Right lung (tissue), 5 donors: ENCODE data around the gene CILP2. TPM values are rescaled to one million over a fixed set of nuclear protein-coding genes. Genes with fewer than 3 reads are reported as not detected.

ENCODE experiments used
- DNase-seq, 2 donors: peaks; one replicate each; pipeline ENCODE4 v3.0.0-alpha.2; 2013
- polyA plus RNA-seq, 5 donors: library from polyadenylated mRNA; unstranded; fragments of 120-200 nt; gene quantifications; one replicate each; pipeline versions ENCODE4 v1.2.1 to v1.2.3, GENCODE V29; 2013; ENCODE audit warnings: inconsistent platforms in 1 of 5, low replicate concordance in 1 of 5; ENCODE audit not compliant: insufficient read length in 5 of 5, insufficient read depth in 1 of 5

CILP2 gene
- polyA plus RNA-seq, 5 donors, result 0.16 to 1.0 (median 0.35) TPM

DNA sequence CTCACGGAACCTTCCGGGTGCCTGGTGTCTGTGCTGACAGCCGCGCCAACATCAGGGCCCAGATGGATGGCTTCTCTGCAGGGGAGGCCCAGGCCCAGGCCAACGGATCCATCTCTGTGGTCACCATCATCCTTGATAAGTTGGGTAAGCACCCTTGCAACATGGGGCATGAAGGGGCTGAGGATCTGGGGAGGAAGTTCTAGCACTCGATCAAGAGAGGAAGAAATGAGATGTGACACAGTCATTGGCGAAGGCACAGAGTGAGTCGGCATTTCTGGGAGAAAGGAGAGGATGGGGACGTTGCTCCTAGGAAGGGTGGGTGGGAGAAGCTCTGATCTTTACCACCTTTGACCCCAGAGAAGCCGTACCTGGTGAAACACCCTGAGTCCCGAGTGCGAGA is 4.4 kb downstream of the CILP2 start:
- DNase-seq, result no peak

DNA sequence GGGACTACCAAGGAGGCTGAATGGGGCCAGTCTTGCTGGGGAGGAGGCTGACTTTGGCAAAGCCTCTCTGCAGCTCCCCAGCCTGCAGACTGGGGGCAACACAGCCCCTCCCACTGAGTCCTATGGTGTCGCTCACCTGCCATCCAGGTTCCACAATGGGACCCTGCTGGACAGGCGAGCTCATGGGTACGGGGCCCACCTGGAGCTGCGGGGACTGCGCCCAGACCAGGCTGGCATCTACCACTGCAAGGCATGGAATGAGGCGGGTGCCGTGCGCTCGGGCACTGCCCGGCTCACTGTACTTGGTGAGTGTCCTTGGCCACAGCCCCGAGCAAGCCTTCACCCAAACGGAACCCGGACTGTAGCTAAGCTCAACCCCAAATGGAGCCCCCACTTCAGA is 5.0 kb downstream of the CILP2 start:
- no peak for DNase-seq

DNA sequence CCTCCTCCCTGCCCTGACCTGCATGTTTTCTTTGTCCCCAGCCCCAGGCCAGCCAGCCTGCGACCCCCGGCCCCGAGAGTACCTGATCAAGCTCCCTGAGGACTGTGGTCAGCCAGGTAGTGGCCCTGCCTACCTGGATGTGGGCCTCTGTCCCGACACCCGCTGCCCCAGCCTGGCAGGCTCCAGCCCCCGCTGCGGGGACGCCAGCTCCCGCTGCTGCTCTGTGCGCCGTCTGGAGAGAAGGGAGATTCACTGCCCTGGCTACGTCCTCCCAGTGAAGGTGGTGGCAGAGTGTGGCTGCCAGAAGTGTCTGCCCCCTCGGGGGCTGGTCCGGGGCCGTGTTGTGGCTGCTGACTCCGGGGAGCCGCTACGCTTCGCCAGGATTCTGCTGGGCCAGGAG is 5.6 kb downstream of the CILP2 start:
- no peak for DNase-seq

DNA sequence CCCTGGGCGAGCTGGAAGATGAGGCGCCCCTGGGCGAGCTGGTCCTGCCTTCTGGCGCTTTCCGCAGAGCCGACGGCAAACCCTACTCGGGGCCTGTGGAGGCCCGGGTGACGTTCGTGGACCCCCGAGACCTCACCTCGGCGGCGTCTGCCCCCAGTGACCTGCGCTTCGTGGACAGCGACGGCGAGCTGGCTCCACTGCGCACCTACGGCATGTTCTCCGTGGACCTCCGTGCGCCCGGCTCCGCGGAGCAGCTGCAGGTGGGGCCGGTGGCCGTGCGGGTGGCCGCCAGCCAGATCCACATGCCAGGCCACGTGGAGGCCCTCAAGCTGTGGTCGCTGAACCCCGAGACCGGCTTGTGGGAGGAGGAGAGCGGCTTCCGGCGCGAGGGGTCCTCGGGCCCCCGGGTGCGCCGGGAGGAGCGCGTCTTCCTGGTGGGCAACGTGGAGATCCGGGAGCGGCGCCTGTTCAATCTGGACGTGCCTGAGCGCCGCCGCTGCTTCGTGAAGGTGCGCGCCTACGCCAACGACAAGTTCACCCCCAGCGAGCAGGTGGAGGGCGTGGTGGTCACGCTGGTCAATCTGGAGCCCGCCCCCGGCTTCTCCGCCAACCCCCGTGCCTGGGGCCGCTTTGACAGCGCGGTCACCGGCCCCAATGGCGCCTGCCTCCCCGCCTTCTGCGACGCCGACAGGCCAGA is 6.3 kb downstream of the CILP2 start:
- DNase-seq, result no peak

DNA sequence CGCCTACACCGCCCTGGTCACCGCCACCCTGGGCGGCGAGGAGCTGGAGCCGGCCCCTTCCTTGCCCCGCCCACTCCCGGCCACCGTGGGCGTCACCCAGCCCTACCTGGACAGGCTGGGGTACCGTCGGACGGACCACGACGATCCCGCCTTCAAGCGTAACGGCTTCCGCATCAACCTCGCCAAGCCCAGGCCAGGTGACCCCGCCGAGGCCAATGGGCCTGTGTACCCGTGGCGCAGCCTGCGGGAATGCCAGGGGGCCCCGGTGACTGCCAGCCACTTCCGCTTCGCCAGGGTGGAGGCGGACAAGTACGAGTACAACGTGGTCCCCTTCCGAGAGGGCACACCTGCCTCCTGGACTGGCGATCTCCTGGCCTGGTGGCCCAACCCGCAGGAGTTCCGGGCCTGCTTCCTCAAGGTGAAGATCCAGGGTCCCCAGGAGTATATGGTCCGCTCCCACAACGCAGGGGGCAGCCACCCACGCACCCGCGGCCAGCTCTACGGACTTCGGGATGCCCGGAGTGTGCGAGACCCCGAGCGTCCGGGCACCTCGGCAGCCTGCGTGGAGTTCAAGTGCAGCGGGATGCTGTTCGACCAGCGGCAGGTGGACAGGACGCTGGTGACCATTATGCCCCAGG is 7.0 kb downstream of the CILP2 start:
- no peak for DNase-seq

DNA sequence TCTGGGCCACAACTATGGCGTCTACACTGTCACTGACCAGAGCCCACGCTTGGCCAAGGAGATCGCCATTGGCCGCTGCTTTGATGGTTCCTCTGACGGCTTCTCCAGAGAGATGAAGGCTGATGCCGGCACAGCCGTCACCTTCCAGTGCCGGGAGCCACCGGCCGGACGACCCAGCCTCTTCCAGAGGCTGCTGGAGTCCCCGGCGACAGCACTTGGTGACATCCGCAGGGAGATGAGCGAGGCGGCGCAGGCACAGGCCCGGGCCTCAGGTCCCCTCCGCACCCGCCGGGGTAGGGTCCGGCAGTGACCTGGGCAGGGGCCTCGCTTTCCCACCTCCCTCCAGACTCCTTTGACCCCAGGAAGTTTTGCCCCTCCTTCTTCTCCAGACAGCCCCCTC is 7.6 kb downstream of the CILP2 start:
- no peak for DNase-seq

DNA sequence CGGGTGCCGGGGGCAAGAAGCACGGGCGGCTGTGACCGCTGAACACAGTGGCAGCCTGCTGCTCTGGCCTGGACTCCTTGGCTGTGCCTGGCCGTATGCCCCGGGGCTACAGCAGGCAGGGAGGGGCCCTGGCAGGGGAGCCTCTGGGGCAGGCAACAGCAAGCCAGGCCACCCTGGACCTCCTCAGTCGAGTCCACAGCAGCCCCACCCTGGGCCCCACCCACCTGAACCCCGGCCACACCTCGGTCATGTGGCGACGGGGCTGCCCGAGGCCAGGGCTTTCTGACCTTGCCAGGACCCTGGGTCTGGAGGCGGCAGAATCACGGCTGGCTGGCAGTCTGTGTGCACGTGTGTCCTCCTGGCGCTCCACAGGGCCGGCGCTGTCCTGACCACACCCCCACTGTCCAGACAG is 8.7 kb downstream of the CILP2 start:
- no peak for DNase-seq

DNA sequence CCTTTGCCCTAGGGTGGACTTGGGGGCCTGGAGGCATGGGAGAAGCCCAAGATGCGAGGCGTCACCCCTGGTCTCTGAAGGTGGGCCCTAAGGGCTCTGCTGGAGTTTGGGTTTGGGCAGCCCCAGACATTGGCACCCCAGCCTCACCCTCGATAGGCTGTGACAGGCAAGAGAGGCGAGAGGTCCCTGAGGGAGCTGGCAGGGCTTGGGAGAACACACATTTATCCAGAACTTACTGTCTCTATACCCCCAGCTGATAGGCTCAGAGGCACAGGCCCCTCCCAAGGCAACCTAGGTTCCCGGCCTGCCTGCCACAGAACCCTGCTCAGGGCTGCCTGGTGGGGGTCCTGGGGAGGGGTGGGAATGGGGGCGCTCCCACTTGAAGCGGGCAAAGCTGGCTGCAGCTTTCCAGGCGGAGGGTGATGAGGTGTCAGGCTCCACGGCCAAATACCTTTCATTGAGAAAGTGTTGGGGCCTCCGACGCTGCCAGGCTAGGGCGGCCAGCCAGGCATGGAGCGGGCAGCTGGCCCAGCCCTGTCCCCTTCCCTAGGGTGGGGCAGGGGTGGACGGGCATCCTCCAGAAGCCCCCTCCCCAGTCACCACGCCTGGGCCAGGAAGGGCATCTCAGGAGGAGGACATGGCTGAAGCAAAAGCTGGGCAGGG is 9.7 kb downstream of the CILP2 start:
- no peak for DNase-seq

DNA sequence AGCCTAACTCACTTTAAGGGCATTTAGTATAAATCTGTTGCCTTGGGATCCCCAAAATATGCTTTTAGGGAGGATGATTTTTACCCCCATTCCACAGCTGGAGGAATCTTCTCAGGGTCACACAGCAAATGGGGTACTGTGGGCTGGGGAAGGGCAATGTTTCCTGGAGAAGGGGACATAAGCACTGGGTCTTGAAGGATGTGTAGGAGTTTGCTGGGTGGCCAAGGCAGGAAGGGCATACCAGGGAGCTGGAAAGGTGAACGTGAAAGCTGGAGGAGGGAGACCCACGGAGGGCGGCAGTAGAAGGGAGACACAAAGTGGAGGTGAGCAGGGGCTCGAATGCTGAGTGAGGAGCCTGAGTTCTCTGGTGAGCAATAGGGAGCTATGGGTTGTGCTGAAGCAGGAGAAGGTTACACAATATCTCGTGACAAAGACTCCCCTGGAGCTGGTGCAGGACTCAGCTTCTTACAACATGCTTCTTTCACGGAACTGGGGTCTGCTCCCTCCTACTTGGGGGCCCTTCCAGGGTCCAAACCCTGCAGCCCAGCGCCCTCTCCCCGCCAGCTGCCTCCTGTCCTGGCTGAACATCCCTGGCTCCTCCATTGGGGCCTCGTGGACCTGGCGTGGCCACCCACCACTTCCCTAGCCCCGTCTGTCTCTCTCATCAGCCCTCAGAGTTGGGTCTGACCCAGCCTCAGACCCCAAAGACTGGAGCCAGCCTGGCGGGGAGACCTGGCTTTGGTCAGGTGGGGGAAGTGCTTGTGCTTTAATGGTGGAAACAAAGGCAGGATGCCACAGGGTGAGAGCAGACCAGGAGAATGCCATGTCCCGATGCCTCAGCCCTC is 11.1 kb downstream of the CILP2 start:
- DNase-seq, result no peak

DNA sequence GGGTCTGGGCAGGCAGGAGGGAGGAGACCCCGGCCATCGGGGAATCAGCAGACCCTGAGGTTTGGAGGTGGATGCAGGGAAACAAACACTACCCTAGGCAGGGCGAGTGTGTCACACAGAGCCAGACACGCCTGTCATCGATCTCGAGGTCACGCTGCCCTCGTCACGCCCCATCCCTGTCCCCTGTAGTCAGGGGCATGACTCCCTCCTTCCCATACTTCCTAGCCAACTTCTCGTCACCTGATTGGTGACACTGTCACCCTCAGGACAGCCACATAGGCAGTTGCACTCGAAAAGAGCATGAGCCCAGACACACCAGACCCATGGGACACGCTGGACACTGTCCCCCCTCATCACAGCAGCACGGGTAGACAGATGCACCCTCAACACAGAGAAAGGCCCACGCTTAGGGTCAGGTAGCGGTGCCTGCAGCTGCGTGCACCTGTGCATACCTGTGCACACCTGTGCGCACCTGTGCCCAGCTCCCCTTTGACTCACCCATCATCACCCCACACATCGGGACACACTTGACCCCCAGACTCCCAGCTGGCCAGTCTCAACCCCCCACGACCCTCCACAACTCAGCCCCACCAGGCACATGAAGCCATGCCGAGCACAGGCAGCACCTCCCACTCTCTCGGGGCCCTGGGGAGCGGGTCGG is 11.9 kb downstream of the CILP2 start:
- DNase-seq, result no peak

DNA sequence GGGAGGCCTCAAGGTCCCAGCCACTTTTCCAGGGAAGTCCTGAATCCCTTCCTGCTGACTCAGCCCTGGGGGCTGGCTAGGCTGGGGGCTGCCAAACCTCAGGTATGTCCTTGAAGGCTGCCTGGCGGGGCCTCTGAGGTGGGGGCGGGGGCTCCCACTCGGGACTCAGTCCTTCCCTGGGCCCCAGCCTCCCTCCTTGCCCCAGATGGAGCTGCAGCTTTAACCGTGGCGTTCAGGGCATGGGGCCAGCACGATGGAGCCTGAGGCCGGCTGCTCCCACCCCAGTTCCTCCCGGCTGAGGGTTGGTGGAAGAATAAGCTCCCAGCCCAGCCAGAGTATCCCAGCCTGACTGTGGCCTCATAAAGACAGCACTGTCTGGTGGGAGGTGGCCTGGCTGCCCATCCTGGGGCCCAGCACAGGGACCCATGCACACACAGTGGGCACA is 12.4 kb downstream of the CILP2 start:
- DNase-seq, result no peak

DNA sequence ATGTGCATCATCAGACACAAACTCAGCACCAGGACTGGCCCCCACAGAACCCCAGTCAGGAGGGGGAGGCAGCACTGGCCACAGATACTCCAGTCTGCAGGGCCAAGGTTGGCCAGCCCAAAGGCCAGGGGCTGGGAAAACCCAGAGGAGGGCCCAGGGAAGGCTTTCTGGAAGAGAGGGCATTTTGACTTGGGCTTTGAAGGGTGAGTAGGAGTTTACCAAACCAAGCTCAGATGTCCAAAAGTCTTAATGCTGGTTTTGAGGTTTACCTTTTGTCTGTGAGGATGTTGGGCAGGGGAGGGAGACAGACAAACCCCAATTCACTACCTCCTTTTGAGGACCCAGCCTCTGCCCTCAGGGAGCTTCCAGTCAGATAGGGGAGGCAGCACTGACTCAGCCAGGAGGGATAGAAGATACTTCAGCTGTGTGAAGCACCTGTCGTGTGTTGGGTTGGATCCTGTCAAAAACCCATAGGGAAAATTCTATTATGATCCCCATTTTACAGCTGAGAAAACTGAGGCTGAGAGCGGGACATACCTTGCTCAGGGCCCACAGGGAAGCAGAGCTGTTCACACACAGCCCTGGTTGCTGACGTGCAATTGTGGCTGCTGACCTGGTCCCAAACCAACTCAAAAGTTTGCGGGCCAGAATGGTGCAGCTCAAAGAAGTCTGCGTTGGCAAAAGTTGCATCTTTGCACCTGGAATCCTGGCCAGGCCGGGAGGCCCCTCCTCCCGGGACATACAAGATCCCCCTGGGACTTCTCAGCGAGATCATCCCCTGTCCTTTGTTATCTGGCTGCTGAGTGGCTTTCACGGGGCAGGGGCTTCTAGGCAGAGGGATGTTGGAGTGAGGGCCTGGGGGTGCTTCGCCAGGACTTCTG is 13.1 kb downstream of the CILP2 start:
- DNase-seq, result no peak

DNA sequence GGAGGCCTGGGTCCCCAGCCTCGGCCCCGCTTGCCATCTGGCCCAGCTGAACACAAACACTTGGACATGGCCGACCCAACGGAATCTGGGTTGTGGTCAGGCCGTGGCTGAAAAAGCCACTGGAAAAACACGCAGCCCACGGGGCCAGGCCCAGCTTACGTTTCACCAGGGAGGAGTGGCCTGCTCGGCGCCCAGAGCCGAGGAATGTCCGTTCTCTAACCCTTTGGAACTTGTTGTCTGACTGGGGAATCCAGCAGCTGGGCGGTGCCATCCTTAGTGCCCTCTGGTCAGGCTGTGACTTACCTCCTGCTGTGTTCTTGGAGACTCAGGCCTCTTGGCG is 13.8 kb downstream of the CILP2 start:
- DNase-seq, result no peak

DNA sequence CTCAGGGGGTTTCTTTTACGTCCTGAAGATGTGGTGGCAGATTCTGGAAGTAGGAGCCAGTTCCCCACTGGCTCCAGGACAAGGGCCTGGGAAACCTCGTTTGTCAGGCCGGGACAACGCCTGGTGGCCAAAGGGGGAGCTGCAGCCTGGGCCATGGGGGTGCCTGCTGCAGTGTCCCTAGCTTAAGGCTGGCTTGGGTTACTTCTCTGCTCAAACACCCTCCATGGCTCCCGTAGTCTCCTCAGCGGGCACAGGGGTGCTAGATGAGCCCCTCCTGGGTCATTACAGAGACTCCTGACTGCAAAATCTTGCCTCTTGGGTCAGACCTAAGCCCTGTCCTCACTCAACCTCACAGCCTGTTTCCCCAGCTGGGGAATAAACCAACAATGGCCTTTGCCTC is 14.7 kb downstream of the CILP2 start:
- no peak for DNase-seq

DNA sequence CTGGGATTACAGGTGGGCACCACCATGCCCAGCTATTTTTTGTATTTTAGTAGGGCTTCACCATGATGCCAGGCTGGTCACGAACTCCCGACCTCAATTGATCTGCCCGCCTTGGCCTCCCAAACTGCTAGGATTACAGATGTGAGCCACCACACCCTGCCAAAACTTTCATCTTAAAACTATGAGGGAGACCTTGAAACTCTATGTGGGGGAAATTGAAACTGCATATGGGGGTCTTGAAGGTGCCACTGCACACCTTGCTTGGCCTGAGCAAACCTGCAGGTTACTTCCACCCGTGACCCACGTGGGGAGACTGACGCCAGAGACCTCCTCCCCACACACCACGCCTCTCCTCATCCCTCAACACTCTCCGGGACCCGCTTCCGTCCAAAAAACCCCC is 15.6 kb downstream of the CILP2 start:
- no peak for DNase-seq

DNA sequence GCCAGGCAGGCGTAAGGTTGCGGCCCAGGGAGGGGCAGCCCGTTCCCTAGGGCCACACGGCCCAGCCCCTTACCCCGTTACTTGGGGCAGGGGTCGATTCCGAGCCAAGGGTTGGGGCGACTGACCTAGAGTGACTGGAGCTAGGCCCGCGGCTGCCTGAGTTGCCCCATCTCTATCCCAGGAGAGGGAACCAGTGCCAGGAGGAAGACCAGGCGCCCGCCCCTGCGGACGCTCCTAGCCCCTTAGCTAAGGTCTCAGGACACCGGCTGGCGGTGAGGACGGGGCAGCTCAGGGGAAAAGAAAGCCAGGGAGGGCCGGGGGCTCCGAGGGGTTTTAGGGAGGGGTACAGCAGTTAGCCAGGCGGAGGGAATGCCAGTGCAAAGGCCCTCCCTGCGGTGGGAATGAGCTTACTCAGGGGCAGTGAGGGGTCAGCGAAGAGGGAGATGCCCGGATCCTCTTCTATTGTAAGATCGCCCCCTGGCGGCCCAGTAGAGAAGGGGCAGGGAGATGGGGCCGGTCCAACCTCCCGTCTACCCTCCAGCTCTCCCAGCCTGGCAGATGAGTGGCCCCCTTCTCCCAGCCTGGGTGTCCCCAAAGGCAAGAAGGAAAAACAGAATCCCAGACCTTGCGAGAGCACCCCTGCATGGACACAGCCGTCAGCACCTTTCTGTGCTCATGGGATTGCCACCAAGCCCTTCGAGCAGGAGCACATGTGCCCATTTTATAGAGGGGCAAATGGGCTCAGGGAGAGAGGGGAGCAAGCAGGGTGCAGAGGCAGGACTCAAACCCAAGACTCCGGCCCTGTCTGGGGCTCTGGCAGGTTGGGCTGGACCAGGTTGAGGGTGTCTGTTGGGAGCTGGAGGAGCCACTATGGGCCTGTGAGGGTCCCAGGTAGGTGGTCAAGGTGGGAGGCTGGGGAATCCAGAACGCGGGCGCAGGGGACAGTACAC is 16.3 kb downstream of the CILP2 start:
- DNase-seq, result no peak

DNA sequence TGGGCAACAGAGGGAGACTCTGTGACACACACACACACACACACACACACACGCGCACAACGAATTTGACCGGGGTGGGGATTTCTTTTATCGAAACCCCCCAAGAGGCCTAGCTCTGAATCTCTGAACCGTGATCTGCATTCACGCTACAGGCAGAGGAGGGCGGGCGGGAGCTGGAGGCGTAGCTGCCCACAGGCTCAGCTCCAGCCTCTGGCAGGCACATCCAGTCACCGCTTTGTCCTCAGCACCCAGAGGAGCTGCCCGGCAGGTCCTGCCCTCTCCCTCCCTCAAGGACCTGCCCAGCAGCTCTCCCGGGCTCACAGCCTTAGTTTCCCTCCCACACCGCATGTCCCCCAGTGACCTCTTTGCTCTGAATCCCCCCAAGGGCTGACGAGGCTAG is 20.0 kb downstream of the CILP2 start:
- no peak for DNase-seq

DNA sequence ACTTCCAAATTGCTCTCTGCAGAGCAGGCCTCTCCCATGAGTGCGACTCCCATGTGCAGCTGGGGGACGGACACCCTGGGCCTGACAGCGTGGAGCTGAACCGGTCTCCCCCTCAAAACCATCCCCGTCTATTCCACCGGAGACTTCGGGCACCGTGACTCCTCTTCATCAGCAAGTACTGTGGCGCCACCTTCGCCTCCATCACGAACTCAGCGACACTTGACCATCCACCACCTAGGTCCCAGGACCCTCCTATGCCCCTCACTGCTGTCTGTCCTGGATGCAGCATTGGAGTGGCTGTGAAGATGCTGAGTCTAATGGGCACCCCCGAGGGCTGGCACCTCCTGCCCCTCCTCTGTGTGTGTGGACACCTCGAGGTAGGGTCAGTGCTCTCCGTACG is 20.6 kb downstream of the CILP2 start:
- DNase-seq, result no peak

DNA sequence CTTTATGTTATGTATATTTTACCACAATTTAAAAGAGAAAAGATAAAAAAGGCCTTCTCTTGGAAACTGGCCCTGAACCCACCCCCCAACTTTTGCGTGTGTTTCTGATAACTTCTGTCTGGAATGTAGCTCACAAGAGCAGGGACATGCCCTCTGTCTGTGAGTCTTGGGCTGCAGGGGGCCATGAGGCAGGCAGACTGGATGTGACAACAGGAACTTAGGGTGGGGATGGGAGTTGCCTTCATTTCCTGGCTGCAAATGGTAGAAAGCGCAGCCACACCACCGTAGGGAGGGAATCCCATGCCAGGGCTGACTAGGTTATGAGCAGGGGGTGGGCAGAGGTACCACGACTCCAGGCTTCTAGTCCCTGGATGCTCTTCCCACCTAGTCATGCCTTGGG is 21.9 kb downstream of the CILP2 start:
- no peak for DNase-seq
